Chondrocyte (in vitro differentiated cells): ENCODE measurements around the gene NOP9. TPM values are rescaled to one million over a fixed set of nuclear protein-coding genes. Genes with fewer than 3 reads are reported as not detected.
A peak's percentile ranks its signal among the peaks of the same experiment; 100 is the strongest.

ENCODE experiments used
- DNase-seq: peaks from one replicate; pipeline ENCODE4 v3.0.0; 2021; ENCODE audit warnings: mixed read lengths, low spot score
- H3K27ac Mint-ChIP-seq: one replicate; pipeline ENCODE4 v1.8.0; 2021; ENCODE audit warnings: mild to moderate bottlenecking, moderate library complexity, mixed read lengths; ENCODE audit not compliant: unreplicated experiment
- H3K27me3 Mint-ChIP-seq: 2 replicates; pipeline ENCODE4 v1.8.0; 2021; ENCODE audit warnings: low read depth, mixed read lengths
- H3K36me3 Mint-ChIP-seq: 2 replicates; pipeline ENCODE4 v1.8.0; 2021; ENCODE audit warnings: low read depth, mixed read lengths
- H3K4me1 Mint-ChIP-seq: 2 replicates; pipeline ENCODE4 v1.8.0; 2021; ENCODE audit warnings: low read depth, mild to moderate bottlenecking, mixed read lengths
- H3K4me3 Mint-ChIP-seq: one replicate; pipeline ENCODE4 v1.8.0; 2021; ENCODE audit warnings: mild to moderate bottlenecking, moderate library complexity, mixed read lengths; ENCODE audit not compliant: unreplicated experiment
- H3K9me3 Mint-ChIP-seq: 2 replicates; pipeline ENCODE4 v1.8.0; 2021; ENCODE audit warnings: low read depth, mixed read lengths
- CTCF ChIP-seq: fragments of 200-600 bp; sonication (generic); IDR thresholded peaks from 2 replicates; pipeline ENCODE4 v1.5.0; 2021; ENCODE audit warnings: antibody characterized with exemption, mild to moderate bottlenecking, moderate library complexity
- total RNA-seq: library from RNA; stranded (reverse); gene quantifications from 3 replicates; pipeline ENCODE4 v1.2.1, GENCODE V29; 2021

NOP9 gene
- total RNA-seq, 1 donor from 2014 or later, result 19.4 TPM

- no peaks in the 10 kb centered on the region for H3K9me3 Mint-ChIP-seq
- no peaks in the 10 kb centered on the region for H3K36me3 Mint-ChIP-seq
- H3K4me1 Mint-ChIP-seq, result peaks cover 27% of the 10 kb centered on the region
- H3K4me3 Mint-ChIP-seq, result no peak overlapping the region
- peaks cover 15% of the 10 kb centered on the region for H3K27me3 Mint-ChIP-seq
- no peak for DNase-seq
- no peak for TF ChIP-seq CTCF
- no peak overlapping the region for H3K27ac Mint-ChIP-seq
Observed at GRCh38 chr14:24337824-24338175, 38.1 kb downstream of the NOP9 start.

GRCh38 chr14:24338843-24339242 is 39.2 kb downstream of the NOP9 start:
- H3K27me3 Mint-ChIP-seq, result peaks cover 19% of the 10 kb centered on the region
- H3K4me1 Mint-ChIP-seq, result peaks cover 20% of the 10 kb centered on the region
- no peak overlapping the region for H3K4me3 Mint-ChIP-seq
- TF ChIP-seq CTCF, result no peak
- H3K9me3 Mint-ChIP-seq, result no peaks in the 10 kb centered on the region
- DNase-seq, result no peak
- H3K36me3 Mint-ChIP-seq, result no peaks in the 10 kb centered on the region
- H3K27ac Mint-ChIP-seq, result no peak overlapping the region

GRCh38 chr14:24339284-24340151 is 39.9 kb downstream of the NOP9 start, which contains the start of gene RIPK3:
Gene RIPK3, minus strand, starts transcription at chr14:24339991. Its CDS starts 165 bp downstream, at chr14:24339826.
- peak within 1 kb of the TSS; percentile 60 for H3K4me3 Mint-ChIP-seq
- no peaks in the 10 kb centered on the region for H3K9me3 Mint-ChIP-seq
- H3K27me3 Mint-ChIP-seq, result peaks cover 23% of the 10 kb centered on the region
- H3K4me1 Mint-ChIP-seq, result peaks cover 14% of the 10 kb centered on the region
- H3K36me3 Mint-ChIP-seq, result no peaks in the 10 kb centered on the region
- DNase-seq, result no peak
- no peak for TF ChIP-seq CTCF
- no peak within 1 kb of the TSS for H3K27ac Mint-ChIP-seq

- H3K27me3 Mint-ChIP-seq, result peaks cover 24% of the 10 kb centered on the region
- H3K27ac Mint-ChIP-seq, result no peak overlapping the region
- no peak for DNase-seq
- H3K4me1 Mint-ChIP-seq, result peaks cover 7% of the 10 kb centered on the region
- no peaks in the 10 kb centered on the region for H3K36me3 Mint-ChIP-seq
- no peak overlapping the region for H3K4me3 Mint-ChIP-seq
- H3K9me3 Mint-ChIP-seq, result no peaks in the 10 kb centered on the region
- no peak for TF ChIP-seq CTCF
Observed at GRCh38 chr14:24340606-24341005, 41.0 kb downstream of the NOP9 start.

GRCh38 chr14:24342889-24343288 is 43.2 kb downstream of the NOP9 start:
- no peak overlapping the region for H3K27ac Mint-ChIP-seq
- H3K36me3 Mint-ChIP-seq, result peaks cover 1% of the 10 kb centered on the region
- DNase-seq, result no peak
- no peak overlapping the region for H3K4me3 Mint-ChIP-seq
- TF ChIP-seq CTCF, result no peak
- H3K9me3 Mint-ChIP-seq, result no peaks in the 10 kb centered on the region
- no peaks in the 10 kb centered on the region for H3K4me1 Mint-ChIP-seq
- peaks cover 28% of the 10 kb centered on the region for H3K27me3 Mint-ChIP-seq
